ENCODE measurements around the gene TRIM2. TPM values are rescaled to one million over a fixed set of nuclear protein-coding genes. Genes with fewer than 3 reads are reported as not detected.

TRIM2 gene
- total RNA-seq, 1 experiment from 2014 or later: 41.4 TPM

DNA sequence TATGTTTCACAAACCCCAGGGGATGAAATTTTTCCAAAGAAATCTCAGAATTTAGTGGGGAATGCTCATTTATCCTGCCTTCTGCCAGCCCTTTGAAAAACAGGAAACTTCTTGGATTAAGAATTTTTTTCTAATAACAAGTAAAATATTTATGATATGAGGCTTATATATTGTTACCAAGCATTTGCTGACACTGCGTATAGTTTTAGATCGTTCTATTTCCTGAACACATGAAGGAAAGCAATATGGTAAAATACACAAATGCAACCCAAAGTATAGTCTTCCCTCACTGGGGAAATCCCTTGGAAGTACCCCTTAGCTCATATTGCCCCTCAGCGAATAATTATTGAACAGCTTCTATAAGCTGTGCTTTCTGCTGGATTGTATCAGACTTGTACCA lies 85.9 kb downstream of the TRIM2 start:
- Histone ChIP-seq H3K27me3 (ENCODE audit: insufficient read depth, low read length) (no peaks in the 10 kb centered on the region), H3K79me2 (ENCODE audit: insufficient read depth, low read length) (no peaks in the 10 kb centered on the region), H3K9me3 (ENCODE audit: control insufficient read depth in 1 of 2, insufficient read depth in 1 of 2, low read depth in 1 of 2, low read length in 2 of 2) (no peaks in the 10 kb centered on the region; a peak in 1 of 4 replicates), H2AFZ (ENCODE audit: low read depth, low read length, poor library complexity, severe bottlenecking) (no peak overlapping the region), H3K4me1 (ENCODE audit: control insufficient read depth in 1 of 2, insufficient read depth in 2 of 2, low read length in 2 of 2) (no peaks in the 10 kb centered on the region), H3K36me3 (ENCODE audit: control insufficient read depth in 1 of 2, insufficient read depth in 2 of 2, low read length in 2 of 2) (no peaks in the 10 kb centered on the region), H3K27ac (ENCODE audit: low read depth, low read length) (no peak overlapping the region), H4K20me1 (ENCODE audit: insufficient read depth) (no peaks in the 10 kb centered on the region; the same call in 1 of the 2 replicates), H3K9ac (ENCODE audit: low read length) (no peak overlapping the region), H3K4me3 (replicated peaks in 1 of 2; ENCODE audit: low read depth in 1 of 2, low read length in 2 of 2) (no peak overlapping the region), H3K9me2 (ENCODE audit: insufficient read depth) (no peaks in the 10 kb centered on the region), H3K4me2 (ENCODE audit: low read length) (no peak overlapping the region)
- intact Hi-C loops (cut with micrococcal nuclease): no loop called here
- DNase-seq (ENCODE audit: low read depth, low spot score): no peak
- no peak for TF ChIP-seq RAD21 (IDR thresholded peaks at IDR 0.05; ENCODE audit: low read depth)
- TF ChIP-seq, protein P1, sequence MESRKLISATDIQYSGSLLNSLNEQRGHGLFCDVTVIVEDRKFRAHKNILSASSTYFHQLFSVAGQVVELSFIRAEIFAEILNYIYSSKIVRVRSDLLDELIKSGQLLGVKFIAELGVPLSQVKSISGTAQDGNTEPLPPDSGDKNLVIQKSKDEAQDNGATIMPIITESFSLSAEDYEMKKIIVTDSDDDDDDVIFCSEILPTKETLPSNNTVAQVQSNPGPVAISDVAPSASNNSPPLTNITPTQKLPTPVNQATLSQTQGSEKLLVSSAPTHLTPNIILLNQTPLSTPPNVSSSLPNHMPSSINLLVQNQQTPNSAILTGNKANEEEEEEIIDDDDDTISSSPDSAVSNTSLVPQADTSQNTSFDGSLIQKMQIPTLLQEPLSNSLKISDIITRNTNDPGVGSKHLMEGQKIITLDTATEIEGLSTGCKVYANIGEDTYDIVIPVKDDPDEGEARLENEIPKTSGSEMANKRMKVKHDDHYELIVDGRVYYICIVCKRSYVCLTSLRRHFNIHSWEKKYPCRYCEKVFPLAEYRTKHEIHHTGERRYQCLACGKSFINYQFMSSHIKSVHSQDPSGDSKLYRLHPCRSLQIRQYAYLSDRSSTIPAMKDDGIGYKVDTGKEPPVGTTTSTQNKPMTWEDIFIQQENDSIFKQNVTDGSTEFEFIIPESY (IDR thresholded peaks at IDR 0.05; ENCODE audit: extremely low read depth, insufficient replicate concordance, low read length): no peak
- TF ChIP-seq ELF1 (IDR thresholded peaks at IDR 0.05; ENCODE audit: borderline replicate concordance, low read depth): no peak
- no peak for TF ChIP-seq POLR2A (IDR thresholded peaks at IDR 0.05; ENCODE audit: borderline replicate concordance, extremely low read depth, insufficient read depth, insufficient read length)
- no peak for TF ChIP-seq EZH2 (IDR thresholded peaks at IDR 0.05)
- TF ChIP-seq, protein P2, sequence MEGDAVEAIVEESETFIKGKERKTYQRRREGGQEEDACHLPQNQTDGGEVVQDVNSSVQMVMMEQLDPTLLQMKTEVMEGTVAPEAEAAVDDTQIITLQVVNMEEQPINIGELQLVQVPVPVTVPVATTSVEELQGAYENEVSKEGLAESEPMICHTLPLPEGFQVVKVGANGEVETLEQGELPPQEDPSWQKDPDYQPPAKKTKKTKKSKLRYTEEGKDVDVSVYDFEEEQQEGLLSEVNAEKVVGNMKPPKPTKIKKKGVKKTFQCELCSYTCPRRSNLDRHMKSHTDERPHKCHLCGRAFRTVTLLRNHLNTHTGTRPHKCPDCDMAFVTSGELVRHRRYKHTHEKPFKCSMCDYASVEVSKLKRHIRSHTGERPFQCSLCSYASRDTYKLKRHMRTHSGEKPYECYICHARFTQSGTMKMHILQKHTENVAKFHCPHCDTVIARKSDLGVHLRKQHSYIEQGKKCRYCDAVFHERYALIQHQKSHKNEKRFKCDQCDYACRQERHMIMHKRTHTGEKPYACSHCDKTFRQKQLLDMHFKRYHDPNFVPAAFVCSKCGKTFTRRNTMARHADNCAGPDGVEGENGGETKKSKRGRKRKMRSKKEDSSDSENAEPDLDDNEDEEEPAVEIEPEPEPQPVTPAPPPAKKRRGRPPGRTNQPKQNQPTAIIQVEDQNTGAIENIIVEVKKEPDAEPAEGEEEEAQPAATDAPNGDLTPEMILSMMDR (IDR thresholded peaks at IDR 0.05 in 2 of 3, conservative IDR thresholded peaks at IDR 0.05 in 1 of 3; ENCODE audit: borderline replicate concordance in 1 of 3, insufficient read depth in 1 of 3, low read depth in 2 of 3, low read length in 2 of 3): no peak
- no peak for TF ChIP-seq YY1 (IDR thresholded peaks at IDR 0.05; ENCODE audit: extremely low read depth, insufficient replicate concordance, low read depth, low read length)
- RAD21 ChIA-PET (ENCODE audit: low non-redundant PET in 1 of 2, low total read pairs in 2 of 2, uncharacterized antibody in 2 of 2, unreplicated experiment in 2 of 2): no interaction called here
- POLR2A ChIA-PET: no interaction called here
- CTCF ChIA-PET: no interaction called here
- ATAC-seq: no peak
- no TSS peak for BruUV-seq (replicated peaks)

Data from HCT116 (cell line).